Ishikawa (cell line): ENCODE measurements around the gene LTF.
A peak's percentile ranks its signal among the peaks of the same experiment; 100 is the strongest.

Experiments used
- CEBPB ChIP-seq: IDR thresholded peaks from 2 replicates; pipeline ENCODE4 v1.6.1; 2012
- CREB1 ChIP-seq: IDR thresholded peaks from 2 replicates; pipeline ENCODE4 v1.6.1; 2012; ENCODE audit warnings: low read depth
- EGR1 ChIP-seq: IDR thresholded peaks from 2 replicates; pipeline ENCODE4 v1.6.1; 2012
- EP300 ChIP-seq: IDR thresholded peaks from 2 replicates; pipeline ENCODE4 v1.6.1; 2012; ENCODE audit warnings: borderline replicate concordance
- FOXM1 ChIP-seq: IDR thresholded peaks from 2 replicates; pipeline ENCODE4 v1.6.1; 2012; ENCODE audit warnings: low read depth, borderline replicate concordance
- NFIC ChIP-seq: IDR thresholded peaks from 2 replicates; pipeline ENCODE4 v1.6.1; 2012
- RAD21 ChIP-seq: IDR thresholded peaks from 2 replicates; pipeline ENCODE4 v1.6.1; 2012; ENCODE audit warnings: low read depth
- TAF1 ChIP-seq: IDR thresholded peaks from 2 replicates; pipeline ENCODE4 v1.6.1; 2012; ENCODE audit warnings: low read depth, mild to moderate bottlenecking
- TCF12 ChIP-seq: IDR thresholded peaks from 2 replicates; pipeline ENCODE4 v1.6.1; 2012; ENCODE audit warnings: low read depth
- TEAD4 ChIP-seq: IDR thresholded peaks from 2 replicates; pipeline ENCODE4 v1.6.1; 2012
- YY1 ChIP-seq: IDR thresholded peaks from 2 replicates; pipeline ENCODE4 v1.6.1; 2012; ENCODE audit warnings: low read depth
- ZBTB7A ChIP-seq: IDR thresholded peaks from 2 replicates; pipeline ENCODE4 v1.6.1; 2012; ENCODE audit warnings: low read depth
- TF ChIP-seq, protein P1 (sequence below): IDR thresholded peaks from 2 replicates; pipeline ENCODE4 v1.6.1; 2012
- TF ChIP-seq, protein P2 (sequence below): IDR thresholded peaks from 2 replicates; pipeline ENCODE4 v1.6.1; 2012; ENCODE audit warnings: low read depth, mild to moderate bottlenecking
- TF ChIP-seq, protein P3 (sequence below): IDR thresholded peaks from 2 replicates; pipeline ENCODE4 v1.6.1; 2012

Gene LTF

DNA sequence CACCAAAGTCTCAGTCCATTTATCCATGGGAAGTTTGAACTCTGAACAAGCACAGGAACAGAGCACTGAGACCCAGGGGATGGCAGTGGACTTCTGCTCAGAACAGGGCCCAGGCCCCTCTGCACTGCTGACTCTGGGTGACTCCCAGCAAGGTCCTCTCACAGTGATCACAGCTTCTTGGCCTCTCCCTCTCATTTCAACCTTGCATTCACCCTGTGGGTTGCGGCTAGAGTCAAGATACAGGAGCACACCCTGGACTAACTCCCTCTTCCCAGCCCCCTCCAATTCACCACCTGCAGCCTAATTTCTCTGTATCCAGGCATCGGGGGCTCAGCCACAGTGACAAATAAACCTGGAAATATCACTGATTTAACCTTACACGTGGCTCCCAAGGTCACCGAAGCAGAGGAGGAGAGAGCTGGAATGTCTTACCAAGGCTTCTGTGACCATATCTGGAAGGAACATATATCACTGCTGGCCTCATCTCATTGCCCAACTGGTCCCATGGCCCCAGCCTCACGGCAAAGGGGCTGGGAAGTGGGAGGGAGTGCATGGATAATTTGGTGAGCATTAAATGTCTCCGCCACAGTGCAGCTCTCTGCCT, 34.3 kb upstream of the LTF start:
- TF ChIP-seq TCF12 (no peak), TEAD4 (no peak), NFIC (no peak), CREB1 (no peak), ZBTB7A (no peak), TAF1 (no peak), EGR1 (no peak), FOXM1 (no peak), RAD21 (no peak), EP300 (no peak), YY1 (no peak), CEBPB (no peak)
- TF ChIP-seq, protein P1, sequence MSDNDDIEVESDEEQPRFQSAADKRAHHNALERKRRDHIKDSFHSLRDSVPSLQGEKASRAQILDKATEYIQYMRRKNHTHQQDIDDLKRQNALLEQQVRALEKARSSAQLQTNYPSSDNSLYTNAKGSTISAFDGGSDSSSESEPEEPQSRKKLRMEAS, result no peak
- TF ChIP-seq, protein P2, sequence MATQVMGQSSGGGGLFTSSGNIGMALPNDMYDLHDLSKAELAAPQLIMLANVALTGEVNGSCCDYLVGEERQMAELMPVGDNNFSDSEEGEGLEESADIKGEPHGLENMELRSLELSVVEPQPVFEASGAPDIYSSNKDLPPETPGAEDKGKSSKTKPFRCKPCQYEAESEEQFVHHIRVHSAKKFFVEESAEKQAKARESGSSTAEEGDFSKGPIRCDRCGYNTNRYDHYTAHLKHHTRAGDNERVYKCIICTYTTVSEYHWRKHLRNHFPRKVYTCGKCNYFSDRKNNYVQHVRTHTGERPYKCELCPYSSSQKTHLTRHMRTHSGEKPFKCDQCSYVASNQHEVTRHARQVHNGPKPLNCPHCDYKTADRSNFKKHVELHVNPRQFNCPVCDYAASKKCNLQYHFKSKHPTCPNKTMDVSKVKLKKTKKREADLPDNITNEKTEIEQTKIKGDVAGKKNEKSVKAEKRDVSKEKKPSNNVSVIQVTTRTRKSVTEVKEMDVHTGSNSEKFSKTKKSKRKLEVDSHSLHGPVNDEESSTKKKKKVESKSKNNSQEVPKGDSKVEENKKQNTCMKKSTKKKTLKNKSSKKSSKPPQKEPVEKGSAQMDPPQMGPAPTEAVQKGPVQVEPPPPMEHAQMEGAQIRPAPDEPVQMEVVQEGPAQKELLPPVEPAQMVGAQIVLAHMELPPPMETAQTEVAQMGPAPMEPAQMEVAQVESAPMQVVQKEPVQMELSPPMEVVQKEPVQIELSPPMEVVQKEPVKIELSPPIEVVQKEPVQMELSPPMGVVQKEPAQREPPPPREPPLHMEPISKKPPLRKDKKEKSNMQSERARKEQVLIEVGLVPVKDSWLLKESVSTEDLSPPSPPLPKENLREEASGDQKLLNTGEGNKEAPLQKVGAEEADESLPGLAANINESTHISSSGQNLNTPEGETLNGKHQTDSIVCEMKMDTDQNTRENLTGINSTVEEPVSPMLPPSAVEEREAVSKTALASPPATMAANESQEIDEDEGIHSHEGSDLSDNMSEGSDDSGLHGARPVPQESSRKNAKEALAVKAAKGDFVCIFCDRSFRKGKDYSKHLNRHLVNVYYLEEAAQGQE, result no peak
- TF ChIP-seq, protein P3, sequence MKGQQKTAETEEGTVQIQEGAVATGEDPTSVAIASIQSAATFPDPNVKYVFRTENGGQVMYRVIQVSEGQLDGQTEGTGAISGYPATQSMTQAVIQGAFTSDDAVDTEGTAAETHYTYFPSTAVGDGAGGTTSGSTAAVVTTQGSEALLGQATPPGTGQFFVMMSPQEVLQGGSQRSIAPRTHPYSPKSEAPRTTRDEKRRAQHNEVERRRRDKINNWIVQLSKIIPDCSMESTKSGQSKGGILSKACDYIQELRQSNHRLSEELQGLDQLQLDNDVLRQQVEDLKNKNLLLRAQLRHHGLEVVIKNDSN, result no peak

DNA sequence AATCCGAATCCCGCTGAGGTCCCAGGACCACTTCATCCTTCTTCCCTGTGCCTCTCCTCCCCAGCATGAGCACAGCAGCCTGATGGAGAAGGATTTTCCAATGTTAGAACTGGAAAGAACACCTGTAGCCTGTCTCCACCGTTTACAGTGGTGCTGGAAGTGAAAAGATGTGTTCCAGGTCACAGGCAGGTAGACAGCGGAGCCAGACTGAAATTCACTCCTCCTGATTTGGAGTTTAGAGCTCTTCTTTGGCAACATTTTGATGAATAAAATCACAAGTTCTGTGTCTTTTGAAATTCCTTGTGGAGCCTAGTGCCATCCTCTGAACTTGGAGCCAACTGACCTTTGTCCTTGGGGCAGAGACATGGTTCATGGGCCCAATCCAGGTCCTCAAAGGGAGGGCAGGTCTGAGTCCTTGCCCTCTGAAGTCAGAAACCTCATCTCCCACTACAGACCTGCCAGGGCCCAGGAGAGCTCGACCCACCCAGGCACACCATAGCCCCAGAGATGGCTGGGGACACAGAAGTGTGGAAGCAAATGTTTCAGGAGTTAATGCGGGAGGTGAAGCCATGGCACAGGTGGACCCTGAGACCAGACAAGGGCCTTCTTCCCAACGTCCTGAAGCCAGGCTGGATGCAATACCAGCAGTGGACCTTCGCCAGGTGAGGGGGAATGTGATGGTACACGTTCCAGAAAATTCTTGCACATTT, 33.0 kb upstream of the LTF start, which contains the start of gene RTP3:
Gene RTP3, plus strand, starts transcription at position 421 of the 710 bp plus-strand sequence. Its CDS starts 87 bp downstream, at position 508.
- TF ChIP-seq, protein P2, result no peak
- TF ChIP-seq NFIC (no peak), EP300 (no peak), CREB1 (no peak), EGR1 (no peak), FOXM1 (no peak), RAD21 (no peak), YY1 (no peak), TAF1 (no peak), TEAD4 (no peak), CEBPB (no peak)
- TF ChIP-seq, protein P3, result no peak

DNA sequence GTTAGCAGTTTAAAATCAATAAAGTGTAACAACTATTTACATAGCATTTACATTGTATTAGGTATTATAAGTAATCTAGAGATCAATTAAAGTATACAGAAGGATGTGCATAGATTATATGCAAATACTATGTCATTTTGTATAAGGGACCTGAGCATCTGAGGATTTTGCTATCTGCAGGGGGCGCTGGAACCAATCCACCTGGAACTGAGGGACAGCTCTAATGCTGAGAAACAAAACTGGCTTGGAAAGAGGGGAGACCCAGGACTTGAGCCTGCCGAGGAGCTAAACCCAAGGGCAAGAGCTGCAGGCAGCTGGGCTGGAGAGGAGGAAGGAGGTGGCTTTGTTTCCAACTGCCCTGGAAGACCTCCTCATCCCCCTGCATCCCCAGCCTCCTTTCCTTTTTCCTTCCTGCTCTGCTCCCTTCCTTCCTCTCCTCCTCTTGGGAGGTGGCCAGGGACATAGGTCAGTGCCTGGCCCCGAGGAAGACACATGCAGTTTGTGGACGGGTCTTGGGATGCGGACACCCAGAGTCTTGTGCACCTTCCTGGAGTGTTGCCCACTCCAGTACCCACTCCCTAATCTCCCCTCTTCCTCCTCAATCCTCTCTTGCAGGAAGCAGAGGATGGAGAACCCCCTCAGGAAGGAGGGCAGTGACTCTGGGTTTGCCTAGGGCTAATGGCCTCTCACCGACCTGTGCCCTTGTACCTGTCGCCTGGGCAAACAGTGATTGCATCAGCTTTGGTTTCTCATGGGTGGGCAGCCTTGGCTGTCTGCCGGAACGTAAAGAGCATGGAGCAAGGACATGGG, 32.2 kb upstream of the LTF start:
- TF ChIP-seq EP300 (no peak), FOXM1 (no peak), TAF1 (no peak), TCF12 (no peak), YY1 (no peak), RAD21 (peak; percentile 41; the same call in 1 of the 2 replicates), ZBTB7A (no peak), CREB1 (no peak)

DNA sequence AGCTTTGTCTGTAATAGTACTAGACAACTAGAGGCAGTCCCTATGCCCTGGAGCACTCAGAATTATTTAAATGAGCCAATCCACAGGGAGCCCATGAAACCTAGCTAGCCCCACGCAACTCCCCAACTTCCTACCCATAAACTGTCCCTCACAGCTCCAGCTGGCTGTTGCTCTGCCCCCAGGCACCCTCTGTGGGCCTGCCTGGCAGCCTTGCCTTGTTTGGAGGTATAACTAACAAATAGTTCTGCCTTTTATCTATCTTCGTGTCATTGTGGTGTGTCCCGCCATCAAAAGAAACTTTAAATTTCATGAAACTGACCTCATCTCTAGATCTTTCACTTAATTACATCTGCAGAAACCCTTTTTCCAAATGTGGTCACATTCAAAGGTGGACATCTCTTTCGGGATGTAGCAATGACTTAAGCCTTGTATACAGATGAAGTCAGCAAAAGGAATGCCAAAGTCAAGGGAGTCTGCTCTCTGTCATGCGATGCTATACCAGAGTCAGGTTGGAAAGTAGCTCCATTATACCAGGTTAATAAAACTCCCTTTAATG, 31.3 kb upstream of the LTF start:
- no peak for TF ChIP-seq ZBTB7A
- no peak for TF ChIP-seq TAF1
- TF ChIP-seq CEBPB, result no peak
- no peak for TF ChIP-seq TCF12
- TF ChIP-seq CREB1, result no peak
- TF ChIP-seq, protein P2, result no peak
- TF ChIP-seq YY1, result no peak
- TF ChIP-seq TEAD4, result no peak
- TF ChIP-seq, protein P3, result no peak
- TF ChIP-seq FOXM1, result no peak
- TF ChIP-seq EP300, result no peak
- no peak for TF ChIP-seq EGR1
- TF ChIP-seq, protein P1, result no peak
- TF ChIP-seq NFIC, result no peak
- TF ChIP-seq RAD21, result no peak
